VCaP (cell line): ENCODE measurements around the gene CD226.
A peak's percentile ranks its signal among the peaks of the same experiment; 100 is the strongest.
"Not testable (repeated sequence)": the region's sequence is repeated elsewhere in the genome, so short reads cannot be mapped to it uniquely, and the experiment has no call there.

Experiments used
- H3K27ac ChIP-seq: fragments of 450-650 bp; 2 replicates; pipeline ENCODE4 v1.5.1; 2017
- CTCF ChIP-seq: fragments of 450-650 bp; conservative IDR thresholded peaks from 2 replicates; pipeline ENCODE4 v1.5.1; 2017; ENCODE audit warnings: mild to moderate bottlenecking, moderate library complexity

Gene CD226

GRCh38 chr18:69935319-69936190, 12.1 kb downstream of the CD226 start:
- H3K27ac ChIP-seq = no peak overlapping the region
- TF ChIP-seq CTCF = no peak

GRCh38 chr18:69934601-69935265, 12.9 kb downstream of the CD226 start:
- H3K27ac ChIP-seq = no peak overlapping the region
- no peak for TF ChIP-seq CTCF

- H3K27ac ChIP-seq = no peak overlapping the region
- no peak for TF ChIP-seq CTCF
Observed at GRCh38 chr18:69929041-69929774, 18.5 kb downstream of the CD226 start.

GRCh38 chr18:69916412-69916811, 31.3 kb downstream of the CD226 start:
- TF ChIP-seq CTCF = no peak
- H3K27ac ChIP-seq = no peak overlapping the region

- TF ChIP-seq CTCF = no peak
- no peak overlapping the region for H3K27ac ChIP-seq
Observed at GRCh38 chr18:69908838-69909237, 38.8 kb downstream of the CD226 start.

GRCh38 chr18:69906765-69907164, 40.9 kb downstream of the CD226 start:
- H3K27ac ChIP-seq = no peak overlapping the region
- no peak for TF ChIP-seq CTCF

- TF ChIP-seq CTCF = peak; percentile 10; the same call in 1 of the 2 replicates
- no peak overlapping the region for H3K27ac ChIP-seq
Observed at GRCh38 chr18:69900941-69901340, 46.7 kb downstream of the CD226 start.

GRCh38 chr18:69899154-69899923, 48.3 kb downstream of the CD226 start:
- not testable (repeated sequence) for H3K27ac ChIP-seq
